HL-60 (cell line): ENCODE results near the gene TCL1B.

ENCODE experiments used
- CTCF ChIP-seq: IDR thresholded peaks from one replicate; pipeline ENCODE4 v1.5.1; 2011; ENCODE audit warnings: low read length, control low read depth, inconsistent platforms; ENCODE audit not compliant: insufficient read depth
- POLR2AphosphoS5 ChIP-seq: IDR thresholded peaks from 2 replicates; pipeline ENCODE4 v1.6.1; 2012; ENCODE audit warnings: low read depth
- REST ChIP-seq: IDR thresholded peaks from 2 replicates; pipeline ENCODE4 v1.6.1; 2012; ENCODE audit warnings: low read depth; ENCODE audit not compliant: insufficient replicate concordance

DNA sequence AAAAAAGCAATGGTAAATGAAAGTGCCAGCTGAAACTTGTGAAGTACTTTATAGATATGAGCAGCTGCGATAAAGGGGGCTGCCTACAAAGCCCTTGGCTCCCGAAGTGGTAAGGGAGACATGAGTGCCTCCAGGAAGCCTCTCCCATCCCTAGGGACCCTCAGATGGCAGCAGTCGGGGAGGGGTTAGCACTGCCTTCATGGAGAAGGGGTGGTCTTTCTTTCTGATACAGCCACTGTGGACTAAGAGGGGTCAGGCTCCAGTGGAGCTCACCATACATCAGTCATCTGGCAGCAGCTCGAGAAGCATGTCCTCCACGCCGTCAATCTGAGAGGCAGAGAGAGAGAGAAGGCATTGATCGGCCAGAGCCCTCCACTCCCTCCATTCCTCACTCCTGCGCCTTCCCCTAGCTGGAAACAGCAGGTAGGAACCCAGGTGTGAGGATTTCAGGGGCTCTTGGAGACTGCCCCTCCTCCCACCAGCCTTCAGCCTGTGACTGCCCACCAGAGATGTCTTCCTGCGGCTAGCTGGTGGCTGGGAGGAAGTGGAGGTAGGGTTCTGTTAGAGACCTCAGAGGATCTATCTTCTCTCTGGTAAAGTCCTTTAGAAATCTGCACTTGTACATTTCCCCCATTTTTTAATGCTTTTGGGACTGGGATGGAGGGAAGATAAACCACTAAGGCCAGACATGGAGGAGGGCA, 25.4 kb downstream of the TCL1B start:
- TF ChIP-seq CTCF, result no peak
- TF ChIP-seq REST, result no peak
- no peak for TF ChIP-seq POLR2AphosphoS5
